EL (cell line): ENCODE results near the gene PPP1CC.

Experiments used
- DNase-seq: peaks from one replicate; pipeline ENCODE4 v3.0.0-alpha.2; 2016

PPP1CC gene

GRCh38 chr12:110754101-110754793 lies 11.6 kb upstream of the PPP1CC start:
- no peak for DNase-seq

GRCh38 chr12:110750784-110751461 lies 8.2 kb upstream of the PPP1CC start:
- peak; percentile 38 for DNase-seq

DNA sequence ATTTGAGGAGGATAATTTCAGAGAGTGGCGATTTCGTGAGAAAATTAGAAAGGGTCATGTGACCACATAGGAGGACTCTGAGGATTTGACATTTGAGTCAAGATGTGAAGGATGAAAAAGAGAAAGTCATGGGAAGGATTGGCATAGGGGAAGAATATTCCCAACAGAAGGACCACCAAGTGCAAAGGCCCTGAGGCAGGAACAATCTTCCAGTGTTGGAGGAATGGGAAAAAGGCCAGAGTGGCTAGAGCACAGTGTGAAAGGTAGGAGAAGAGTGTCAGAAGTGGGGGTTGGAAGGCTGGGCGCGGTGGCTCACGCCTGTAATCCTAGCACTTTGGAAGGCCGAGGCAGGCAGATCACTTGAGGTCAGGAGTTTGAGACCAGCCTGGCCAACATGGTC lies 3.9 kb upstream of the PPP1CC start:
- no peak for DNase-seq

DNA sequence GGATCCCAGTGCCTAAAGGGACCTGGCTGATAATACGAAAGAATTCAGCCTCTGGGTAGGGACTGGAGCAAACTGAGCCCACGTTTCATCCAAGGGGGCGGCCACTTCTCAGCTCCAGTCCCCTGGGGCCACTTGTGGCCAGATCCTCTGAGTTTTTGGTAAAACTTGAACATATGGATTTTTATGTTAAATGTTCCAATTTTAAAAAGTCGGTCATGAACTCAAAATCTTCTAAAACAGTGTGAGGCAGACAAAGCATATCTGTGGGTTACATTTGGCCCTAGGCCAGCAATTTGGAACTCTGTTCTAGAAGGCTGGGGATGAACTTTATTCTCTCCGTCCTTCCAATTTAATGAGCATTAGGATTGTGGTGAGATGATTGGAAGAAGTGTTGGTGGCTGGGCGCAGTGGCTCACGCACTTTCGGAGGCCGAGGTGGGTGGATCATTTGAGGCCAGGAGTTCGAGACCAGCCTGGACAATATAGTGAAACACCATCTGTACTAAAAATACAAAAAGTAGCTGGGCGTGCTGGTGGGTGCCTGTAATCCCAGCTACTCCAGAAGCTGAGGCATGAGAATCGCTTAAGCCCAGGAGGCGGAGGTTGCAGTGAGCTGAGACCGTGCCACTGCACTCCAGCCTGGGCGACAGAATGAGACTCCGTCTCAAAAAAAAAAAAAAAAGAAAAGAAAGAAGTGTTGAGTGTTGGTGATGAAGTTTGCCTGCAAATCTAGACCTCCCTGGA lies 3.0 kb upstream of the PPP1CC start:
- DNase-seq = no peak

- DNase-seq = peak; percentile 48
These were observed 2.0 kb upstream of the PPP1CC start for GRCh38 chr12:110744601-110745264.

- peak; percentile 90 for DNase-seq
These were observed 1.5 kb upstream of the PPP1CC start for GRCh38 chr12:110744151-110744571.

DNA sequence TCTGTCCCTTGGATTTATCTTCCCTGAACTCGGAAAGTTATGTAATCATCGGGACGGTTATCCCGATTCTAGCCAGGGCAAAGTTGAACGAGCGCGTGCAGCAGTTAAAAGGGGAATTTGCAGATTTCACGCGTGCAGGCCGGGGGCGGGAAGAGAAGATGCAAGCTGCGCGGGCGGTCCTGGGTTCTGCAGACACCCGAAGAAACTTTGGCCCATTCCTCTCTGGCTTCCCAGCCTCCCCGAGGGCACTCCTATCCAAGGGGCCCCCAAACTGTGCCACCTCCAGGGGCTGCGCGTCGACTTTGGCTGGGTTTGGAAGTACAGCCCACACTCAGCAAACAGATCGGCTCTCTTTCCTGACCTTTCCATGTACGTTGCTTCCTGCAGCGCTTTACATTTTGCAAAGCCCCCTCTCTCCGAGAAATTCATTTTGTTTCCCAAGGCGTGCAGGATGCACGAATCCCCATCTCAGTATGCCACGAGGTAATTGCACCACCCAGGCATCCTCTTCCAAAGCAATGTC lies 941 bp upstream of the PPP1CC start:
- peak; percentile 45 for DNase-seq

- DNase-seq = peak; percentile 31
These were observed 484 bp downstream of the PPP1CC start for GRCh38 chr12:110742096-110742717.

- DNase-seq = peak; percentile 46
These were observed 1.2 kb downstream of the PPP1CC start for GRCh38 chr12:110741341-110742095.

- no peak for DNase-seq
These were observed 2.8 kb downstream of the PPP1CC start for GRCh38 chr12:110739894-110740293.

DNA sequence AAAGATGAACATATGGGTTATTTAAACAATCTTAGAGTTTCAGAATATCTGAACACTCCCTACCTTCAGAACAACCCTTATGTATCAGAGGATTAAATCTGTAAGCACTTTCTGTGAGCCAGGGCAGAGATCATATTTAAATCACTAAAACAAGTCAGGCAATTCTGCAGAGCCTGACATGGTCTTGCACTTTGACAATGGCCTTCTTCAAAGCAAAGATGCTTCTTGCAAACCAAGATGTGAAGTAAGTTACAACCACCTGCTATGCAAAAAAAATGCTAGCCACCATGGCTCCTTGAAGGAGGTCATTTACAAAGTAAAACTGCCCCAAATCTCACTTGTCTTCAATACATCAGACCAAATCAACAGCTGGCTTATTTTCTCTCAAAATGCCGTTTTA lies 3.2 kb downstream of the PPP1CC start:
- DNase-seq = no peak

DNA sequence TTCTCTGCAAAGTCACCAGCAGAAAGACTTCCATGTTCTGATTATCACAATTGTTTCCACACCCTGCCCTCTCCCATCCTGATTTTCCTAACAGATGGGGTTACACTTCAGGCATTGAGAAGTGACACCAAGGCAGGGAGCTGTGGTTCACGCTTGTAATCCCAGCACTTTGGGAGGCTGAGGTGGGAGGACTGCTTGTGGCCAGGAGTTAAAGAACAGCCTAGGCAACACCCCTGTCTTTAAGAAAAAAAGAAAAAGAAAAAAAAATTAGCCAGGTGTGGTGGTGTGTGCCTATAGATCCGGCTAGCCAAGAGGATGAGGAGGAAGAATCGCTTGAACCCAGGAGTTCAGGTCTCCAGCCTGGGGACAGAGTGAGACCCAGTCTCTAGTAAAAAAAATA lies 5.2 kb downstream of the PPP1CC start:
- no peak for DNase-seq

- DNase-seq = peak; percentile 69
These were observed 5.7 kb downstream of the PPP1CC start for GRCh38 chr12:110737016-110737415.

DNA sequence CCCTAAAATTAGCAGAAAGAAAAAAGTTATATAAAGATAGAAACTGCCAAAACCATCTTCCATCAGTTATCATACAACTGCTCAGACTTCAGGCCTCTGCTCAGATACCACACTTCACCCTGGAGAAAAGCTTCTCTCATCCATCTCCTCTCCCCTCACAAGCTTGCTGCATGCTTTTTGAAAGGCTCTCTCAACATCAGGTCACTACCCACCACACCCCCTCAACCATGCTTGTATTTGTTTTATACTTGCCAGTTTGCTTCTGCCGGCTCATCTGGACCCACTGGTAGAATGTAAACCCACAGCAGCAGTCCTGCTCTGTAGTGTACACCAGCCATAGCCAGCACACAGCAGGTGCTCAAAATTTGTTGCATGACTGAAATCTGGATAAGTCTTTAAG lies 8.8 kb downstream of the PPP1CC start:
- DNase-seq = no peak

DNA sequence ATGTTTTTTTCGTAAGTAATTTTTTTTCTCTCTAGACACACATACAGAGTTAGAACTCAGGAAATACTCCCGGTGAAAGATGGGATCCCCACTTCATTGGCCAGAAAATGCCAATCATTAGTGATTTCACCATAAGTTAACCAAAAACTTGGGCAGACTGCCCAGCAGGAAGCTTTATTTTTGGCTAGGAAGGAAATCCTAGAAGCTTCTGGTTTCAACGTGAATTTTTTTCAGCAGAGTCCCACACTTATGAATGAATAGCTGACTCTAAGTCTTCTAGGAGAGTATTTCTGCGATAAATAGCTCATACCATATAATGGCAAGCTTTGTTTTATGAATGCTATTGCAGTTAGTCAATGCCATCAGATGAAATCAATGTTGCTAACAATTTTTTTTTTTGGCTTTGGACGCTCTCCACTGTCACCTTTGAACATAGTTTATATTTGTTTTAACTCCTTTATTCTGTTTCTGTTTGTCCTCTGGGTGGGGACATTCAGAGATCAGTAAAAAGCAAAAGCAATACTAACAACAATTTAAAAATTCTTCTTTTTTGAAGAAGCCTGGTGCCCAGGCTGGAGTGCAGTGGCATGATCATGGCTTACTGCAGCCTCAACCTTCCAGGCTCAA lies 9.5 kb downstream of the PPP1CC start:
- peak; percentile 62 for DNase-seq

DNA sequence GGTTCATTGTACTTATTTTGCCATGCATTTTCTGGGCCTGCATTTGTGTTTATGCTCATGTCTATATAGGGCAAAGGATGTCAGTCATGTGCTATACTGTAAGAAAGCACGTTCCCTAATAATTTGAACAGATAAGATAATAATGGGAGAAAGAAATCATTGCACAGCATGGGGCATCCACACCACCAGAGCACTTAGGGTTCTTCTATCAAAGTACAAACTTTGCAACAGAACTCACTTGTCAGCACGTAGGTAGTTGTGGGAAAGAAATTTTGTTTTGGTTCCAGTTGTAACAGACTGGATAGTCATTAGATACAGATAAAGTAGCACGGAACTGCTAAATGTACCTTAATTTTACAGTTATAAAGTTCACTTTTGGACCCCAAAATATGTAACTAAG lies 10.1 kb downstream of the PPP1CC start:
- DNase-seq = no peak

DNA sequence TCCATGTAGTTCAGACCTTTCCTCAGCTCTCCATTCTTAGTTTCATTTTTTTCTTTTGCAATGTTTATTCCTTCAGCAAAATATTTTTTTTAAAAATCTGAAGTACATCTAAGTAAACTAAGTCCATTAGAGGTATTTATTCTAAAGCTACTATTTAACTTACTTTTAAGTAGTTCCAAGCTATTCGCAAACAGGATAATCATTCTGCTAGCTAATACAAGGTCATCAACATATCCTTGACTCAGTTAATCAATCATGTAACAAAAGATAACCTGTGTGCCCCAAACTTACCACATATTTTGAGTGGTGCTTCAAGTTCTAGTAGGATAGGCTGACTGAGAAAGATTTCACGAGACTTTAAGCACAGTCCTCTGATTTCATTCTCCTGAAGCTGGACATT lies 11.2 kb downstream of the PPP1CC start:
- no peak for DNase-seq

GRCh38 chr12:110728628-110729027 lies 14.1 kb downstream of the PPP1CC start:
- no peak for DNase-seq

- DNase-seq = no peak
These were observed 15.9 kb downstream of the PPP1CC start for GRCh38 chr12:110726708-110727369.

DNA sequence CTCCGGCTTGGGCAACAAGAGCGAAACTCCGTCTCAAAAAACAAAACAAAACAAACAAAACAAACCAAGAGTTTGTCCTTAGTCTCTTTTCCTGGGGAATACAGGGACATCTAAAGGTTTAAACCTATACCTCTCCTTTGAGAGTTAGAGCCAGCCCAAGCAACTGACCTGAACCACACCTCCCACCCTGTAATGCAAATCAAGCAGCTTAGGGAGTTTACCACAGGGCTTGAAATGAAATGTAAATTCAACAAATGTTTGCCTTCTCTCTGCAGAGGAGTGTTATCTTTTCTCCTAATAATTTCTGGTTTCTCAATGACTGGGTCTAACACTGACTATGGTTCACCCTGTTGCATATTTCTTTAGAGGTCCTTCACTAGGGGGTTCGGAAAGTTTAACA lies 16.7 kb downstream of the PPP1CC start:
- no peak for DNase-seq

- DNase-seq = no peak
These were observed 17.4 kb downstream of the PPP1CC start for GRCh38 chr12:110725267-110725666.
